Measurements from ENCODE around the gene WASF2. TPM values are rescaled to one million over a fixed set of nuclear protein-coding genes. Genes with fewer than 3 reads are reported as not detected.
"Not testable (repeated sequence)": the region's sequence is repeated elsewhere in the genome, so short reads cannot be mapped to it uniquely, and the experiment has no call there.

The WASF2 gene
- total and polyA plus RNA-seq, 2 donors (not counting 1 experiment from before 2014, with no cell fraction given), result 26.3 to 66.9 TPM

- no peak for DNase-seq (ENCODE audit: low read depth in 2 of 2)
- TF ChIP-seq, protein P1, sequence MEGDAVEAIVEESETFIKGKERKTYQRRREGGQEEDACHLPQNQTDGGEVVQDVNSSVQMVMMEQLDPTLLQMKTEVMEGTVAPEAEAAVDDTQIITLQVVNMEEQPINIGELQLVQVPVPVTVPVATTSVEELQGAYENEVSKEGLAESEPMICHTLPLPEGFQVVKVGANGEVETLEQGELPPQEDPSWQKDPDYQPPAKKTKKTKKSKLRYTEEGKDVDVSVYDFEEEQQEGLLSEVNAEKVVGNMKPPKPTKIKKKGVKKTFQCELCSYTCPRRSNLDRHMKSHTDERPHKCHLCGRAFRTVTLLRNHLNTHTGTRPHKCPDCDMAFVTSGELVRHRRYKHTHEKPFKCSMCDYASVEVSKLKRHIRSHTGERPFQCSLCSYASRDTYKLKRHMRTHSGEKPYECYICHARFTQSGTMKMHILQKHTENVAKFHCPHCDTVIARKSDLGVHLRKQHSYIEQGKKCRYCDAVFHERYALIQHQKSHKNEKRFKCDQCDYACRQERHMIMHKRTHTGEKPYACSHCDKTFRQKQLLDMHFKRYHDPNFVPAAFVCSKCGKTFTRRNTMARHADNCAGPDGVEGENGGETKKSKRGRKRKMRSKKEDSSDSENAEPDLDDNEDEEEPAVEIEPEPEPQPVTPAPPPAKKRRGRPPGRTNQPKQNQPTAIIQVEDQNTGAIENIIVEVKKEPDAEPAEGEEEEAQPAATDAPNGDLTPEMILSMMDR (conservative IDR thresholded peaks at IDR 0.05 in 1 of 2, IDR thresholded peaks at IDR 0.05 in 1 of 2; ENCODE audit: low read depth in 1 of 2, low read length in 2 of 2), result no peak
- TF ChIP-seq EZH2 (IDR thresholded peaks at IDR 0.05; ENCODE audit: low read length, missing control alignments), result no peak
- Histone ChIP-seq H3K4me3 (replicated peaks in 1 of 4; ENCODE audit: control extremely low read depth in 1 of 4, insufficient read depth in 1 of 4, low read depth in 3 of 4, low read length in 4 of 4) (no peak overlapping the region), H2AFZ (ENCODE audit: low read length) (no peak overlapping the region), H3K79me2 (ENCODE audit: control insufficient read depth, insufficient read depth, low read length) (peaks cover 92% of the 10 kb centered on the region), H3K27me3 (ENCODE audit: control insufficient read depth, insufficient read depth, low read length) (no peaks in the 10 kb centered on the region), H3K4me1 (ENCODE audit: control insufficient read depth, extremely low read depth, insufficient read depth, low read length) (no peaks in the 10 kb centered on the region), H3K4me2 (ENCODE audit: extremely low read depth, insufficient read depth, low read length) (no peak overlapping the region), H3K36me3 (ENCODE audit: control insufficient read depth, insufficient read depth, low read length) (peaks cover 2% of the 10 kb centered on the region), H3K9ac (ENCODE audit: insufficient read depth, low read length) (no peak overlapping the region), H4K20me1 (ENCODE audit: control insufficient read depth, extremely low read depth, insufficient read depth, low read length) (no peaks in the 10 kb centered on the region), H3K27ac (ENCODE audit: insufficient read depth, low read length) (no peak overlapping the region), H3K9me3 (ENCODE audit: control insufficient read depth, insufficient read depth, low read depth, low read length) (no peaks in the 10 kb centered on the region)
These were observed 18.5 kb downstream of the WASF2 start for GRCh38 chr1:27471477-27471876.

DNA sequence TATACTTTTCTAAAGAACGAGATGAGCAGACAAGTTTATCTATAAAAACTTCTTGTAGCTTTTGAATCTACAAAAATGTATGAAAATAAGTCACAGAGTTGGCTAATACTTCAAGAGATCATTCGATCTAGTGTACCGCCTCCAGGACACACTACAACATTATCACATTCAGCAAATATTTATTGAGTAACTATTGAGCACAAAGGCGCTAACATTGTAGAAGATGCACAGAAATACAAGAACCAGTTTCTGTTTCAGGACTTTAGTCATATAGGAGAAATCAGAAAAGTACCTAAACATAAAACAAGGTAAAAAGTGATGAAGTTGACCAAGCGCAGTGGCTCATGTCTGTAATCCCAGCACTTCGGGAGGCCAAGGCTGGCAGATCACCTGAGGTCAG, 20.6 kb downstream of the WASF2 start:
- H2AFZ ChIP-seq (ENCODE audit: low read length), result no peak overlapping the region
- H3K79me2 ChIP-seq (ENCODE audit: control insufficient read depth, insufficient read depth, low read length), result peaks cover 93% of the 10 kb centered on the region
- TF ChIP-seq EZH2 (IDR thresholded peaks at IDR 0.05; ENCODE audit: low read length, missing control alignments), result no peak
- TF ChIP-seq, protein P1 (conservative IDR thresholded peaks at IDR 0.05 in 1 of 2, IDR thresholded peaks at IDR 0.05 in 1 of 2; ENCODE audit: low read depth in 1 of 2, low read length in 2 of 2), result no peak
- no peaks in the 10 kb centered on the region for H3K4me1 ChIP-seq (ENCODE audit: control insufficient read depth, extremely low read depth, insufficient read depth, low read length)
- no peaks in the 10 kb centered on the region for H3K36me3 ChIP-seq (ENCODE audit: control insufficient read depth, insufficient read depth, low read length)
- no peak overlapping the region for H3K27ac ChIP-seq (ENCODE audit: insufficient read depth, low read length)
- no peak overlapping the region for H3K9ac ChIP-seq (ENCODE audit: insufficient read depth, low read length)
- DNase-seq (ENCODE audit: low read depth in 2 of 2), result peak in 1 of 2 donors; percentile 21
- no peaks in the 10 kb centered on the region for H4K20me1 ChIP-seq (ENCODE audit: control insufficient read depth, extremely low read depth, insufficient read depth, low read length)
- H3K4me2 ChIP-seq (ENCODE audit: extremely low read depth, insufficient read depth, low read length), result no peak overlapping the region
- H3K27me3 ChIP-seq (ENCODE audit: control insufficient read depth, insufficient read depth, low read length), result no peaks in the 10 kb centered on the region
- H3K4me3 ChIP-seq (replicated peaks in 1 of 4; ENCODE audit: control extremely low read depth in 1 of 4, insufficient read depth in 1 of 4, low read depth in 3 of 4, low read length in 4 of 4), result no peak overlapping the region
- H3K9me3 ChIP-seq (ENCODE audit: control insufficient read depth, insufficient read depth, low read depth, low read length), result no peaks in the 10 kb centered on the region

GRCh38 chr1:27468378-27468777, 21.6 kb downstream of the WASF2 start:
- H3K27ac ChIP-seq (ENCODE audit: insufficient read depth, low read length); H3K9me3 ChIP-seq (ENCODE audit: control insufficient read depth, insufficient read depth, low read depth, low read length); H3K36me3 ChIP-seq (ENCODE audit: control insufficient read depth, insufficient read depth, low read length); H4K20me1 ChIP-seq (ENCODE audit: control insufficient read depth, extremely low read depth, insufficient read depth, low read length); H3K4me1 ChIP-seq (ENCODE audit: control insufficient read depth, extremely low read depth, insufficient read depth, low read length); H2AFZ ChIP-seq (ENCODE audit: low read length); H3K4me2 ChIP-seq (ENCODE audit: extremely low read depth, insufficient read depth, low read length); H3K27me3 ChIP-seq (ENCODE audit: control insufficient read depth, insufficient read depth, low read length); DNase-seq (ENCODE audit: low read depth in 2 of 2); H3K4me3 ChIP-seq (replicated peaks in 1 of 4; ENCODE audit: control extremely low read depth in 1 of 4, insufficient read depth in 1 of 4, low read depth in 3 of 4, low read length in 4 of 4); H3K9ac ChIP-seq (ENCODE audit: insufficient read depth, low read length): not testable (repeated sequence)
- H3K79me2 ChIP-seq (ENCODE audit: control insufficient read depth, insufficient read depth, low read length), result peaks cover 88% of the 10 kb centered on the region
